ENCODE results near the gene ANKRD62. TPM values are rescaled to one million over a fixed set of nuclear protein-coding genes. Genes with fewer than 3 reads are reported as not detected.

ANKRD62 gene
- under 1 TPM in 1 of 4 donors, not detected in 3; 0.13 TPM for total RNA-seq

GRCh38 chr18:12093520-12094257 is at the start of gene ANKRD62:
Gene ANKRD62, plus strand, starts transcription at chr18:12093843. Its CDS starts 175 bp downstream, at chr18:12094018.
- Histone ChIP-seq H3K36me3 (no peaks in the 10 kb centered on the region), H3K9me3 (no peaks in the 10 kb centered on the region), H3K4me3 (replicated peaks in 1 of 3) (no peak within 1 kb of the TSS), H3K27me3 (no peaks in the 10 kb centered on the region), H3K27ac (no peak within 1 kb of the TSS), H3K4me1 (no peaks in the 10 kb centered on the region)
- DNase-seq: no peak
- TF ChIP-seq CTCF (IDR thresholded peaks at IDR 0.05) (no peak), POLR2A (IDR thresholded peaks at IDR 0.05) (no peak)
- intact Hi-C loops (cut with DNase I): loop anchor here (10.0 kb wide), 1 partner anchor 141 kb away; no protein-coding TSS in a partner anchor
- 94 to 96% methylated on average over 29 to 31 of the region's 50 CpGs for WGBS, 2 donors

- intact Hi-C loops (cut with DNase I): no loop called here
- H3K27me3 ChIP-seq: no peaks in the 10 kb centered on the region
- H3K27ac ChIP-seq: no peak overlapping the region
- H3K4me3 ChIP-seq (replicated peaks in 1 of 3): no peak overlapping the region
- no peaks in the 10 kb centered on the region for H3K9me3 ChIP-seq
- peaks cover under 1 to 12% of the 10 kb centered on the region in 2 donors for H3K4me1 ChIP-seq
- TF ChIP-seq POLR2A (IDR thresholded peaks at IDR 0.05) (no peak), CTCF (IDR thresholded peaks at IDR 0.05) (no peak)
- no peak for DNase-seq
- no peaks in the 10 kb centered on the region for H3K36me3 ChIP-seq
- WGBS, 2 donors: 73 to 88% methylated on average over 5 of the region's 5 CpGs
These were observed 49.1 kb upstream of the ANKRD62 start for GRCh38 chr18:12044591-12044990.

- Histone ChIP-seq H3K27ac (no peak overlapping the region), H3K27me3 (no peaks in the 10 kb centered on the region), H3K36me3 (no peaks in the 10 kb centered on the region), H3K9me3 (no peaks in the 10 kb centered on the region), H3K4me3 (replicated peaks in 1 of 3) (no peak overlapping the region), H3K4me1 (peaks cover 16 to 26% of the 10 kb centered on the region in 2 donors)
- no peak for TF ChIP-seq CTCF (IDR thresholded peaks at IDR 0.05)
- 77 to 97% methylated on average over 13 to 15 of the region's 15 CpGs for WGBS, 2 donors
- DNase-seq: no peak
- intact Hi-C loops (cut with DNase I): no loop called here
These were observed 47.4 kb upstream of the ANKRD62 start for GRCh38 chr18:12046046-12046750.

- Histone ChIP-seq H3K4me3 (replicated peaks in 1 of 3) (no peak overlapping the region), H3K36me3 (no peaks in the 10 kb centered on the region), H3K4me1 (peaks cover 16 to 29% of the 10 kb centered on the region in 2 donors), H3K9me3 (no peaks in the 10 kb centered on the region), H3K27me3 (no peaks in the 10 kb centered on the region), H3K27ac (no peak overlapping the region)
- intact Hi-C loops (cut with DNase I): no loop called here
- WGBS, 2 donors: 87 to 93% methylated on average over 12 of the region's 12 CpGs
- TF ChIP-seq POLR2A (IDR thresholded peaks at IDR 0.05): no peak
- no peak for TF ChIP-seq CTCF (IDR thresholded peaks at IDR 0.05)
- DNase-seq: no peak
These were observed 46.8 kb upstream of the ANKRD62 start for GRCh38 chr18:12046751-12047335.
